Activated T-cell treated with anti-CD3 and anti-CD28 coated beads, Interleukin-2, amount 50 U/mL, for 72 hours (primary cell): ENCODE measurements around the gene ZCCHC17. TPM values are rescaled to one million over a fixed set of nuclear protein-coding genes. Genes with fewer than 3 reads are reported as not detected.

ENCODE experiments used
- ATAC-seq, 2 donors: fragments of 150-1000 bp; cut with Tn5 transposase; replicated peaks in 1 of 2; 2 replicates each; pipeline ENCODE4 v1.10.0; 2021; ENCODE audit warnings: moderate library complexity in 2 of 2, mild to moderate bottlenecking in 1 of 2
- DNase-seq, 2 donors: peaks; one replicate each; pipeline ENCODE4 v3.0.0; 2021 to 2022; ENCODE audit warnings: mixed read lengths in 1 of 2
- H3K27ac Mint-ChIP-seq: one replicate; pipeline ENCODE4 v1.8.0; 2022; ENCODE audit warnings: mild to moderate bottlenecking, moderate library complexity, mixed read lengths
- H3K27me3 Mint-ChIP-seq: one replicate; pipeline ENCODE4 v1.8.0; 2022; ENCODE audit warnings: low read depth, mixed read lengths
- H3K36me3 Mint-ChIP-seq, 2 donors: one replicate each; pipeline ENCODE4 v1.8.0; 2022; ENCODE audit warnings: mixed read lengths in 2 of 2, mild to moderate bottlenecking in 1 of 2; ENCODE audit not compliant: insufficient read depth in 2 of 2
- H3K4me1 Mint-ChIP-seq: one replicate; pipeline ENCODE4 v1.8.0; 2022; ENCODE audit warnings: low read depth, mixed read lengths
- H3K4me3 Mint-ChIP-seq, 2 donors: one replicate each; pipeline ENCODE4 v1.8.0; 2022; ENCODE audit warnings: mild to moderate bottlenecking in 2 of 2, mixed read lengths in 2 of 2, moderate library complexity in 2 of 2
- H3K9me3 Mint-ChIP-seq, 2 donors: one replicate each; pipeline ENCODE4 v1.8.0; 2022; ENCODE audit warnings: mixed read lengths in 2 of 2
- total RNA-seq, 2 donors: library from RNA; stranded (reverse); gene quantifications; one replicate each; pipeline ENCODE4 v1.2.3, GENCODE V29; 2022

The ZCCHC17 gene
- total RNA-seq, 2 donors from 2014 or later: 26.1 to 27.3 TPM

- Mint-ChIP-seq H3K27ac (no peak overlapping the region), H3K4me1 (no peaks in the 10 kb centered on the region), H3K4me3 (no peak overlapping the region), H3K27me3 (no peaks in the 10 kb centered on the region), H3K36me3 (peaks cover 2 to 5% of the 10 kb centered on the region in 2 donors), H3K9me3 (no peaks in the 10 kb centered on the region)
- ATAC-seq (no peak), DNase-seq (no peak)
These were observed 67.9 kb downstream of the ZCCHC17 start for GRCh38 chr1:31364561-31365250.

GRCh38 chr1:31366796-31367195, 70.0 kb downstream of the ZCCHC17 start:
- Mint-ChIP-seq H3K4me3 (no peak overlapping the region), H3K4me1 (no peaks in the 10 kb centered on the region), H3K36me3 (peaks cover 2 to 3% of the 10 kb centered on the region in 2 donors), H3K27ac (no peak overlapping the region), H3K9me3 (no peaks in the 10 kb centered on the region), H3K27me3 (no peaks in the 10 kb centered on the region)
- DNase-seq (no peak), ATAC-seq (no peak)

GRCh38 chr1:31368611-31369107, 71.8 kb downstream of the ZCCHC17 start:
- DNase-seq (no peak), ATAC-seq (no peak)
- peaks cover 15% of the 10 kb centered on the region for H3K4me1 Mint-ChIP-seq
- no peaks in the 10 kb centered on the region for H3K9me3 Mint-ChIP-seq
- H3K4me3 Mint-ChIP-seq: no peak overlapping the region
- H3K27me3 Mint-ChIP-seq: peaks cover 14% of the 10 kb centered on the region
- H3K27ac Mint-ChIP-seq: no peak overlapping the region
- H3K36me3 Mint-ChIP-seq: peaks cover 2 to 3% of the 10 kb centered on the region in 2 donors

GRCh38 chr1:31370021-31370420, 73.2 kb downstream of the ZCCHC17 start:
- ATAC-seq: no peak
- no peaks in the 10 kb centered on the region for H3K36me3 Mint-ChIP-seq

GRCh38 chr1:31370565-31370964, 73.7 kb downstream of the ZCCHC17 start:
- H3K4me1 Mint-ChIP-seq: peaks cover 18% of the 10 kb centered on the region
- no peaks in the 10 kb centered on the region for H3K9me3 Mint-ChIP-seq
- DNase-seq (no peak), ATAC-seq (no peak)
- no peaks in the 10 kb centered on the region for H3K36me3 Mint-ChIP-seq
- no peak overlapping the region for H3K27ac Mint-ChIP-seq
- no peak overlapping the region for H3K4me3 Mint-ChIP-seq
- H3K27me3 Mint-ChIP-seq: peaks cover 15% of the 10 kb centered on the region

More at GRCh38 chr1:31370021-31370420, 73.2 kb downstream of the ZCCHC17 start:
- Mint-ChIP-seq H3K4me1 (peaks cover 18% of the 10 kb centered on the region), H3K4me3 (no peak overlapping the region), H3K27me3 (peaks cover 15% of the 10 kb centered on the region), H3K9me3 (no peaks in the 10 kb centered on the region), H3K27ac (no peak overlapping the region)
- no peak for DNase-seq

GRCh38 chr1:31371121-31371959, 74.5 kb downstream of the ZCCHC17 start:
- Mint-ChIP-seq H3K27me3 (peaks cover 15% of the 10 kb centered on the region), H3K4me3 (no peak overlapping the region), H3K36me3 (no peaks in the 10 kb centered on the region), H3K4me1 (peaks cover 18% of the 10 kb centered on the region), H3K27ac (no peak overlapping the region), H3K9me3 (no peaks in the 10 kb centered on the region)
- DNase-seq (no peak), ATAC-seq (no peak)

- H3K27me3 Mint-ChIP-seq: peaks cover 15% of the 10 kb centered on the region
- no peaks in the 10 kb centered on the region for H3K9me3 Mint-ChIP-seq
- H3K4me3 Mint-ChIP-seq: peak overlapping the region; percentile 75 to 82
- no peaks in the 10 kb centered on the region for H3K36me3 Mint-ChIP-seq
- H3K27ac Mint-ChIP-seq: no peak overlapping the region
- H3K4me1 Mint-ChIP-seq: peaks cover 23% of the 10 kb centered on the region
- no peak for DNase-seq
- no peak for ATAC-seq
These were observed 75.2 kb downstream of the ZCCHC17 start for GRCh38 chr1:31372051-31372450.

GRCh38 chr1:31372751-31373055, 75.9 kb downstream of the ZCCHC17 start:
- Mint-ChIP-seq H3K36me3 (no peaks in the 10 kb centered on the region), H3K27ac (no peak overlapping the region), H3K27me3 (peaks cover 15% of the 10 kb centered on the region), H3K9me3 (no peaks in the 10 kb centered on the region), H3K4me1 (peaks cover 23% of the 10 kb centered on the region), H3K4me3 (peak overlapping the region; percentile 75 to 82)
- ATAC-seq: peak in 1 of 2 donors; percentile 7
- no peak for DNase-seq

GRCh38 chr1:31373056-31373896, 76.4 kb downstream of the ZCCHC17 start, which contains the start of gene FABP3:
Gene FABP3, minus strand, starts transcription at chr1:31373076. Its CDS starts 62 bp downstream, at chr1:31373014.
- Mint-ChIP-seq H3K36me3 (no peaks in the 10 kb centered on the region), H3K9me3 (no peaks in the 10 kb centered on the region), H3K4me1 (peaks cover 23% of the 10 kb centered on the region), H3K27me3 (peaks cover 15% of the 10 kb centered on the region), H3K4me3 (peak within 1 kb of the TSS; percentile 75 to 82), H3K27ac (no peak within 1 kb of the TSS)
- peak; percentile 68 to 72 for ATAC-seq
- DNase-seq: peak; percentile 15 to 33

GRCh38 chr1:31373897-31374486, 77.2 kb downstream of the ZCCHC17 start:
- ATAC-seq (peak; percentile 19 to 43), DNase-seq (no peak)
- Mint-ChIP-seq H3K9me3 (no peaks in the 10 kb centered on the region), H3K4me1 (peaks cover 23% of the 10 kb centered on the region), H3K36me3 (no peaks in the 10 kb centered on the region), H3K27ac (no peak overlapping the region), H3K4me3 (peak overlapping the region; percentile 75 to 82), H3K27me3 (peaks cover 15% of the 10 kb centered on the region)

GRCh38 chr1:31374511-31375196, 77.8 kb downstream of the ZCCHC17 start:
- Mint-ChIP-seq H3K36me3 (no peaks in the 10 kb centered on the region), H3K27ac (no peak overlapping the region), H3K4me3 (peak overlapping the region in 1 of 2 donors; percentile 38), H3K9me3 (no peaks in the 10 kb centered on the region), H3K4me1 (peaks cover 23% of the 10 kb centered on the region), H3K27me3 (peaks cover 15% of the 10 kb centered on the region)
- no peak for ATAC-seq
- no peak for DNase-seq
